Measurements from ENCODE around the gene AP1M1. TPM values are rescaled to one million over a fixed set of nuclear protein-coding genes. Genes with fewer than 3 reads are reported as not detected.

AP1M1 gene
- total and polyA plus RNA-seq, 9 donors: 28.4 to 81.7 (median 51.6) TPM

DNA sequence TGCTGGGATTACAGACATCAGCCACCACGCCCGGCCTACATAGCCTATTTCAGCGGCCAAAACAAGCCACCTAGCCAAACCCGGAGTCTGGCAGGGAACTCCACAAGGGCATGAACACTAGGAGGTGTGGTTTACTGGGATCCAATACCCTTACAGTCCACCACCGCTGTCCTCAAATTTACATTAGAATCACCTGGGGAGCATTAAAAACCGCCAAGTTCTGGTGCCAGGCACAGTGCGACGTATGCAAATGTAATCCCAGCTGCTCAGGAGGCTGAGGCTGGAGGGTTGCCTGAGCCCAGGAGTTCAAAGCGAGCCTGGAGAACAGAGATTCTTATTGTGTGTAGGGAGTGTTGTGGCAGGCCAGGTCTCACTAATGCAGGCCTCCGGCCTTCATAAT is 4.2 kb upstream of the AP1M1 start:
- H3K4me1 ChIP-seq (ENCODE audit: insufficient read depth): peaks cover 5% of the 10 kb centered on the region
- H3K27me3 ChIP-seq: no peaks in the 10 kb centered on the region
- no peak overlapping the region for H3K27ac ChIP-seq
- no peak overlapping the region for H3K4me3 ChIP-seq
- no peaks in the 10 kb centered on the region for H3K36me3 ChIP-seq
- WGBS, 3 donors: 75 to 84% (median 83%) methylated on average over 10 of the region's 10 CpGs
- no peak for TF ChIP-seq CTCF (IDR thresholded peaks at IDR 0.05)
- TF ChIP-seq EP300 (IDR thresholded peaks at IDR 0.05): no peak
- TF ChIP-seq POLR2A (IDR thresholded peaks at IDR 0.05): no peak
- H3K9me3 ChIP-seq: no peaks in the 10 kb centered on the region
- intact Hi-C loops (cut with DNase I): no loop called here
- DNase-seq: no peak

DNA sequence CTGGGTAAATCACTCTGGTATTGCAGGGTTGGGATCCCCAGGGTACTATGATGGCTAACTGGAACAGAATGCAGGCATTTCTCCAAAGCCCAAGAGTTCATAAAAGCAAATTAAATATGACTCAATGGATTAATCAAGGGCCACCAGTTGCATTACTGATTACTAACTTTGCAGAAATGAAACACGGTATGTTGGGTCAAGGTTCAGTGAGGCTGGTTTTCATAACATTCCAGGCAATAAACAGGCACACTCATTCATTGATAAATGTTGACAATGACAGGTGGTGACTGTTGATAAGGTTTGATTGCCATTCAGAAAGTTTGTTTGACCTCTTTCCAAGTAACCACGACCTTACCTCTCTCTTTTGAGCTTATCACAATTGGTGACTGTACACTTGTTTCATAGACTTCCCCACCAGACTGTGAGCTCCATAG is 506 bp upstream of the AP1M1 start:
- H3K4me3 ChIP-seq: peak overlapping the region; percentile 65
- no peaks in the 10 kb centered on the region for H3K27me3 ChIP-seq
- H3K4me1 ChIP-seq (ENCODE audit: insufficient read depth): peaks cover 13% of the 10 kb centered on the region
- peak overlapping the region in 1 of 2 donors; percentile 60 for H3K27ac ChIP-seq
- no peak for DNase-seq
- H3K9me3 ChIP-seq: no peaks in the 10 kb centered on the region
- no peaks in the 10 kb centered on the region for H3K36me3 ChIP-seq
- TF ChIP-seq POLR2A (IDR thresholded peaks at IDR 0.05) (no peak), EP300 (IDR thresholded peaks at IDR 0.05) (no peak), CTCF (IDR thresholded peaks at IDR 0.05) (no peak)
- WGBS, 3 donors: 10 to 18% (median 13%) methylated on average over 2 of the region's 2 CpGs
- intact Hi-C loops (cut with DNase I): no loop called here

GRCh38 chr19:16198370-16198651 is 600 bp downstream of the AP1M1 start:
- Histone ChIP-seq H3K4me3 (peak overlapping the region; percentile 65), H3K27ac (peak overlapping the region in 1 of 2 donors; percentile 2), H3K4me1 (ENCODE audit: insufficient read depth) (peaks cover 13% of the 10 kb centered on the region), H3K9me3 (no peaks in the 10 kb centered on the region), H3K36me3 (no peaks in the 10 kb centered on the region), H3K27me3 (no peaks in the 10 kb centered on the region)
- no peak for DNase-seq
- intact Hi-C loops (cut with DNase I): no loop called here
- TF ChIP-seq POLR2A (IDR thresholded peaks at IDR 0.05): no peak
- 0 to 1% (median 0%) methylated on average over 18 of the region's 18 CpGs for WGBS, 3 donors

- Histone ChIP-seq H3K27me3 (no peaks in the 10 kb centered on the region), H3K4me3 (no peak overlapping the region), H3K36me3 (no peaks in the 10 kb centered on the region), H3K4me1 (ENCODE audit: insufficient read depth) (peaks cover 13% of the 10 kb centered on the region), H3K9me3 (no peaks in the 10 kb centered on the region), H3K27ac (no peak overlapping the region)
- TF ChIP-seq CTCF (IDR thresholded peaks at IDR 0.05): no peak
- no peak for TF ChIP-seq EP300 (IDR thresholded peaks at IDR 0.05)
- no peak for TF ChIP-seq POLR2A (IDR thresholded peaks at IDR 0.05)
- no peak for DNase-seq
- intact Hi-C loops (cut with DNase I): no loop called here
- WGBS, 3 donors: 80 to 87% (median 86%) methylated on average over 9 of the region's 9 CpGs
These were observed 1.7 kb downstream of the AP1M1 start for GRCh38 chr19:16199275-16199932.
